ENCODE results near the gene TCEANC.
"Not testable (repeated sequence)": the region's sequence is repeated elsewhere in the genome, so short reads cannot be mapped to it uniquely, and the experiment has no call there.

Gene TCEANC, protein sequence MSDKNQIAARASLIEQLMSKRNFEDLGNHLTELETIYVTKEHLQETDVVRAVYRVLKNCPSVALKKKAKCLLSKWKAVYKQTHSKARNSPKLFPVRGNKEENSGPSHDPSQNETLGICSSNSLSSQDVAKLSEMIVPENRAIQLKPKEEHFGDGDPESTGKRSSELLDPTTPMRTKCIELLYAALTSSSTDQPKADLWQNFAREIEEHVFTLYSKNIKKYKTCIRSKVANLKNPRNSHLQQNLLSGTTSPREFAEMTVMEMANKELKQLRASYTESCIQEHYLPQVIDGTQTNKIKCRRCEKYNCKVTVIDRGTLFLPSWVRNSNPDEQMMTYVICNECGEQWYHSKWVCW

DNA sequence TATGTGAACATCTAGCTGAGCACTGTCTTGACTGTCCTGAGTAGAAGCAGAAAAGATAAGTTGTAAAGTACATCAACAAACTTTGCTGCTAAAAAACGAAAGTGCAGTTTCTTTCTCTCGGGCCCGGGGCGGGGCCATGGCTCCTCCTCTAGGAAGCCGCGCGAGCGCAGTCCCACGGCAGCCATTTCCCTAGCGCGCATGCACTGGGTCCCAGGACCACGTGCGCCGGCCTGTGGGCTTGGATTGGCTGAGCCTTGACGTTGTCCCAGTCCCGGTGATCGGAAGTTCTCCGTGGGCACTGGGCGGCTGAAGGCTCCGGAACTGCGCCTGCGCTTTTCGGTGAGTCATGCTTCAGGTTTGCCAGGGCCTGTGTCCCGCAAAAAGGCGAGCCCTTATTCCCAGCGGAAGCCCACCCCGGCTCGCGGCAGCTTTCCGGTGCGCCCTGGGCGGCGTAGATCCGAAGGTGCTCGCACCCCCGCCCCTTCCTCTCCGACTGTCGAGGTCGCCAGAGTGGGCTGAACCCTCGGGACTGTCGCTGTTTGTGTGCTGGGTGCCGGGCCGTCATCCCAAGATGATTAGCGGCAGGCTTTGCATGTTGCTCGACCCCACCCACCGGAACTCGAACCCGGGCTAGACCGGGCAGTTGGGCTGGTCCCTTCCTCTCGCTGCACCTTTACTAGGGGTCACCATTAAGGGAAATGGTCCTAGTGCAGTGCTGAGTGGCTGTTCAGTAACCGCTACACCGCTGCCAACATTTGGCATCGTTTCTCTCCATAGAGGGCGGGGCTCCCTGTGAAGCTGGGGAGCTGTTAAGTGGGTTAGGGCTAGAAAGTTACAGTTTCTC, at the start of gene TCEANC:
Gene TCEANC (plus strand): TSS at position 292 of the 844 bp plus-strand sequence. CDS start 9,368 bp downstream, outside the sequence.
- DNase-seq = peak; percentile 92

DNA sequence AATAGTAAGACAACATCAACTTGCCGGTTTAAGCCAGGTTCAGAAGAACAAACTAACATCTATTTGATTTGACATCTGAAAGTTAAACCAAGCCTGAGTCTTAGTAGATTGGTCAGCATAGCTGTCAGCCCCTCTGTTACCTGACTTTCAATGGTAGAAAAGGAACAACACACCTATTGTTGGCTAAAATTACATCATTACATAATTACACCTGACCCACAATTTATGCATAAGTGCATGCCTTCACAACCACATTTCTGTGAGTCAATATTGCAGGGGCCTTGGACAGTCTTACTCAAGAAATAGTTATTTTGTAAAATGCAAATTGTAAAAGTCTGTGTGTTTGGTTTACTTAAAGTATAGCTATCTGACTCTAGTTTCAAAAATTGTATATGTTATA, 47.3 kb upstream of the TCEANC start:
- no peak for DNase-seq

DNA sequence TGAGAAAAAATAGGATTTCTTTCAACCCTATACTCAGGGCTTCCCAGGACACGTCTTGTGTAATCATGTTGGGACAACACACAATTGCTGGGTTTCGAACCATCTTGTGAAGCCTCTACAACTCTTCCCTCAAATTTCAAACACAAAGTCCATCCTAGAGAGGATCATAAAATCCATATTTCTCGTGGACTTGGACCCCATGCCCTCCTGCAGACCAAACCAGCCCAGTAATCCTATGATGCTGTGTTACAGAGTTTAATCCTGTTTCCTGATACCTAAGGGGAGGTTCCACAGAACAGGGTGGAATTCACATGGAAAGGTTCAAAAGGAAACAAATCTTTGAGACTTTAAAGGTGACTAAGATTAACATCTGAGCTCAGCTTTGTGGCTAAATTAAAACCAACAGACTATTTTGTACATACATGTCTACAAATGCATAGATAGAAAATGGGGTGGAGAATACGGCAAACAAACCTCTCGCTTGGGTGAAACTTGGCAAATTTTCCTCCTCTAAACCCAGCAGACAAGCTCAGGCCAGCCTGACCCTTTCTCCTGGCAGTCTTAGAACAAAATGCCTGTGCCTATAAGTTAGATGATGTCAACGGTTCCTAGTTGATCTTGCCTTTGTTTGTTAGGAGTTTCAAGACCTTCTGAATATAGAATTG, 45.5 kb upstream of the TCEANC start:
- no peak for DNase-seq

DNA sequence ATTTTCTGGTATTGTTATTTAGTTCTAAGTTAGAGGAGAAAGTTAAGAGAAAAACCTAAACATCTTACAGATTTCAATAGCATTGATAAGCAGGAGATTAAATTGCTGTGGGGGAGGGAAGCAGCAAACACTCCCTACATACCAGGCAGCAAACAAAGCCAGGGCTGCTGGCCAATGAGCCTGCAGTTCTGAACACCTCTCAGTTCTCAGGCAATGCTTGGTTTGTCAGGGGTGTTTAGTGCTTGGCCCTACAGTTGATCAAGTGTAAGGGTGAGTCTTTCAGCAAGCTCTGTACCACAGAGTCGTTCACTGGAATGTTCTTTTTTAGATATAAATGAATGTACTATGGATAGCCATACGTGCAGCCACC, 45.0 kb upstream of the TCEANC start:
- DNase-seq = no peak

DNA sequence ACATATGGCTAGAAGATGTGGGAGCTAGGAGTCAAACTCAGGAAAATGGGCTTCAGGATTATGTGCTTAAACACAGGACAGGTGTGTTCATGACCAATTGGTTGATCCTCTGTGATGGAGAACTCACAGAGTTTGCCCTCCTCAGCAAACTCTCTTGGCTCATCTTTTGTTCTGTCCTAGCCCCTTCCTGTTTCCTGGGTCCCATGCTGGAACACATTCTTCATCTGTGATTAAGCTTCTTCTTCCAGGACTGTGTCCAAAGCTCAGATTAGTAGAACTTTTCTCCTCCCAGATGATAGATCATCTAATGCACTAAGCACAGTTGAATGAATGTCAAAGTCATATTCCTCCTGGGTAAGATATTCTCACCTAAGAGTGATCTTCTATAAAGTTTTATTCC, 38.8 kb upstream of the TCEANC start:
- no peak for DNase-seq

DNA sequence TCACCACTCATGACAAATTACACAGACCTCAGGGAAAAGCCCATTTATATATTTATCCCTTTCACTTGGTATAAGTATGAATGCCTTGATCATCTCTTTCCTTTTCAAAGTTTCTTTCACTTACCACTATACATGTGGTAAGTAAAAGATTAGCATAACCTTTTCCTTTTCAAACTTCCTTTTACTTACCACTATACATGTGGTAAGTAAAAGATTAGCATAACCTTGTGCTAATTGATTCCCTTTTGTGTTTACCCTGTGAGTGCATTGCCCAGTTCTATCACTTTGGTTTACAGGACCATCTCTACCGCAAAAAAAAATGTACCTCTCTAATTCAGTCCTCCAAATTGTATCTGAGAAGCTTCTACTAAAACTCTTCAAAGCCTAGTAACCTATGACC, 32.7 kb upstream of the TCEANC start:
- DNase-seq = no peak

DNA sequence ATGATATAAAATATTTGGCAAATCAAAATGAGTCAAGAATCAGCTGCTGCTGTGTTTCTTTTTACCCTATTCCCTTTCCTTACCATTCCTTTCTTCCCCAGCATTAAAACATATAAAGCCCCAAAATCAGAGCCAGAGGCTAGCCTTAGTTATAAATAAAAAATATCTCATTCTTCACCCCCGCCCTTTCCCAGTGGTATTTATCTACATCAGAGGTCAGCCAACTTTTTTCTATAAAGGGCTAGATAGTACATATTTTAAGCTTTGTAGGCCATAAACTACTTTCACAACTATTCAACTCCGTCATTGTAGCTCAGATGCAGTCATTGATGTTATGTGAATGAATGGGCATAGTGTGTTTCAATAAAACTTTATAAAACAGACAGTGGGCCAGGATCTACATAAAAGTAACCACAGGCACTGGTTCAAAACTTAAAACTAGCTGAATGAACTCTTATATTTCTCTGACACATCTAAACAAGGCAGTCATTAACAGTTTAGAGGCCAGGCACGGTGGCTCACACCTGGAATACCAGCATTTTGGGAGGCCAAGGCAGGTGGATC, 30.5 kb upstream of the TCEANC start:
- no peak for DNase-seq

DNA sequence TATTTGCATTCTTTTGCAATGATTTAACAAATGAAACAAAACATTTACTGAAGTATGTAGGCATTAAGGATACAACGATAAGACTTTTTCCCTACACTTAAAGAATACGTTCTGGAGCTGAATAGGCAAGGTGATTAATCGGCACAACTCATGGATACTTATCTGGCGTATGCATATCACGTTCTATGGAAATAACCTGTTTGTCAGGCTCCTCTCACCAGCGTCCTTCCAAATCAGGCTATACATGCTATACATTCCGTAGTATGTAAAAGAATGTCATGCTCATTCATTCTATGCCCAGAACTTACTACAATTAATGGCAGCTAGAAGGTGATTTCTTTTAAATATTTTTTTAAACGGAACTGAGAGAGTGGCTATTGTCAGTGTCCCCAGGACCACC, 25.6 kb upstream of the TCEANC start:
- no peak for DNase-seq

DNA sequence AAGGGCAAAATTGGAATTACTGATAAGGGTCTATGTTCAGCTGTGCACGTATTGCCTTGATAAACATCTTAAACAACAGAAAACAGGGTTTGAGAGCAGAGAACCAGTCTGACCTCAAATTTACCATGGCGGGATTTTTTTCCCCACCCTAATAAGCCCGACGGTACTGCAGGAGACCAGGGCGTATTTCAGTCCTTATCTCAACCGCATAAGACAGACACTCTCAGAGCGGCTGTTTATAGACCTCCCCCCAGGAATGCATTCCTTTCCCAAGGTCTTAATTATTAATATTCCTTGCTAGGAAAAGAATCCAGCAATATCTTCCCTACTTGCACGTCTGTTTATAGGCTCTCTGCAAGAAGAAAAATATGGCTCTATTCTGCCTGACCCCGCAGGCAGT, 15.7 kb upstream of the TCEANC start:
- not testable (repeated sequence) for DNase-seq

DNA sequence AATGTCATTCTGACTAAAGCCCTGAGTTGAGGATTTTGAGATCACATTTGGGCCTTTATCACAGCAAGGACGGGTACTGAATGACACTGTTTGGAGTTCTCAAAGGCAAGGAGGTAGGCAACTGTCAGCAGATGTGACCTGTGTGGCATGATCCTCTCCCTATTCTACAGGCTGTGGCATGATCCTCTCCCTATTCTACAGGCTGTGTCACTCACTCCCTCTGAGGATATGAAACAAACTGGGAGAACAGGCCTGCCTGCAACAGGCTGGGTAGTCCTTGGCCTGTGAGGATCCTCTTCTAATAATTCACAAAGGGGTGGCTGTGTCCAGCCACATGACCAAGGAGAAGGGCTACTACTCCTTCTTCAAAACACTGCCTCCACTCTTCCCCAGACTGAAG, 14.9 kb upstream of the TCEANC start:
- DNase-seq = no peak

DNA sequence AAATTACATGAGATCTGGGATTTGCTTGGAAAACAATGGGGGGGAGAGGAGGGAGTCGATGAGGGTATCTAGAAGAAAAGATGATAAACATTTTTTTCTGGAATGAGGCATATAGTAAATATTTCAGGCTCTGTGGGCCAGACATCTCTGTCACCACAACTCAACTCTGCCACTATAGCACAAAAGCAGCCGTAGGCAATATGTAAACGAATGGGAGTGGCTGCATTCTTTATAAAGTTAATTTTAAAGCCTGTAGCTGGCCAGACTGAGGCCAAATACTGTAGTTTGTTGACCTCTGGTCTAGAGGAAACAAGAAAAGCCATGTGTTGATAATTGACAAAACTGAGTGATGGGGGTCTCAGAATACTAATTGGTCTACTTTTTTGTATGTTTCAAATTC, 14.1 kb upstream of the TCEANC start:
- no peak for DNase-seq

DNA sequence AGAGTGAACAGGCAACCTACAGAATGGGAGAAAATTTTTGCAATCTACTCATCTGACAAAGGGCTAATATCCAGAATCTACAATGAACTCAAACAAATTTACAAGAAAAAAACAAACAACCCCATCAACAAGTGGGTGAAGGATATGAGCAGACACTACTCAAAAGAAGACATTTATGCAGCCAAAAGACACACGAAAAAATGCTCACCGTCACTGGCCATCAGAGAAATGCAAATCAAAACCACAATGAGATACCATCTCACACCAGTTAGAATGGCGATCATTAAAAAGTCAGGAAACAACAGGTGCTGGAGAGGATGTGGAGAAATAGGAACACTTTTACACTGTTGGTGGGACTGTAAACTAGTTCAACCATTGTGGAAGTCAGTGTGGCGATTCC, 11.3 kb upstream of the TCEANC start:
- not testable (repeated sequence) for DNase-seq

DNA sequence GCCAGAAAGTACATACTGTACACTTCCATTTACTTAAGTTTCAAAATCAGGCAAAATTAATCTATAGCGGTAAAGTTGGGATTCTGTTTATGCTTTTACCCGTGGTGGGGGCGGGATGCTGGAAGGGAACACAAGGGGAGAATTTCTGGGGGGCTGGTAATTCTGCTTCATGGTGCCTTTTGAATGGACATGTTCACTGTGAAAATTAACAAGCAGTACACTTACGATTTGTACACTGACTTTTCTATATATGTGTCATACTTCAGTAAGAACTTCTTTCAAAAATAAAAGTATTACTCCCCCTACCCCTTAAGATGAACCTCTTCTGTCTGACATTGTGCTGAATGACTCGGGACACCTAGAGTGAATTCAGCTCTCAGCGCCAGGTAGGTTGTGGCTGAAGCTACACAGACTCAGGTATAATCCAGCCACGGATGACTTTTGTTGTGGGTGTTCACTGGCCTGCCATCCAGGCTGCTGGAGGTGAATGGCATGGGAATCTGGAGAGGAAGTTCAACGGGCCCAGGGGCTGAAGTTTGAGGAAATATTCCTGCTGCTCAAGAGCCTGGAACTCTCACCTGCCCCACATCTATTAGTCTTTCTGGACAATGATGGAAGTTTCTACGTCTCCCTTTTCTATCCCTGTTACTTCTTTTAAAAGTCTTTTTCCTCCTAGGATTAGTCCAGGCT, 7.3 kb upstream of the TCEANC start:
- no peak for DNase-seq

DNA sequence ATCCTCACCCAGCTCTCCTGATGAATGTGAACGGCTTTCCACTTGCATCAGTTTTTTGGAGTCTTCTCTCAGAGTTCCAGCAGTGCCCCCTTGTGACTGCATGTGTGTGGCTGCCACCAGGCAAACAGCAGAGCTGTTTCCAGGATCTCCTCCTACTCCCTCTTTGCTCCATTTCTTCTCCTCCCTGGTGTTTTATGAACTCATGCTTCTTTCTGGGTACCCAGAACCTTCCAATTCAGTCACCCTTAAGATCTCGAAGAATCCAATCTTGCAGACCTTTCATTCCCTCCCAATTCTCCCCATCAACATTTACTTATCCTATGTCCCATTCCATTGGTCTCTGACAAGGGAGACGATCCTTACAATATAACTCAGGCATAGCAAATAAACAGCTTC, 6.8 kb upstream of the TCEANC start:
- DNase-seq = no peak

DNA sequence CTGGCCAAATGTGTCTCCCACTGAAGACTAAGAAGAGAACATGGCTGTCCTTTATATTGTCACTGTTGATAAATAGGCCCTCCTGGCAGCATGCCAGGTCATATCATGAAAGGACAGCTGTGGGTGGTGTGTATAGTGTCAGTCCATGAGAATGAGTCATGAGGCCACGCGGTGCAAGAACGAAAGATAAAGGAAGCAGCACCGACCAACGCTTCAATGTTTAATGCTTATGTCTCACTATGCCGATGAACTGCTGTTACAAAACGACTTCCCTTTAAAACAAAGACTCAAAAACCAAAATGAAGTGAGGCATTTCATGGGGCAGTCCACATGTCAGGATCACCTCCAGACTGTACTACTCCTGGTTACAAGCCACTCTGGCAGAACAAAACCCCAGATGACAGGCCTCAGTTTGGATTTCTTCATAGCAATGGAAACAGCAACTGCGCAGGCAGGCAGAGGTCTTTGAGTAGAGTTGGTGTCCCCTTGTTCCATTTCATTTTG, 5.2 kb upstream of the TCEANC start:
- peak; percentile 22 for DNase-seq

DNA sequence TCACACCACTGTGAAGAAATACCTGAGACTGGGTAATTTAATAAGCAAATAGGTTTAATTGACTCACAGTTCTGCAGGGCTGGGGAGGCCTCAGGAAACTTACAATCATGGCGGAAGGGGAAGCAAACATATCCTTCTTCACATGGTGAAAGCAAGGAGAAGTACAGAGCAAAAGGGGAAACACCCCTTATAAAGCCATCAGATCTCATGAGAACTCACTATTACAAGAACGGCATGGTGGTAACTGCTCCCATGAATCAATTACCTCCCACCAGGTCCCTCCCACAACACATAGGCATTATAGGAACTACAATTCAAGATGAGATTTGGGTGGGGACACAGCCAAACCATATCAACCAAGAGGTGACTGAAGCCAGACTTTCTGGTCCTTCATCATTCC, 4.6 kb upstream of the TCEANC start:
- DNase-seq = not testable (repeated sequence)

DNA sequence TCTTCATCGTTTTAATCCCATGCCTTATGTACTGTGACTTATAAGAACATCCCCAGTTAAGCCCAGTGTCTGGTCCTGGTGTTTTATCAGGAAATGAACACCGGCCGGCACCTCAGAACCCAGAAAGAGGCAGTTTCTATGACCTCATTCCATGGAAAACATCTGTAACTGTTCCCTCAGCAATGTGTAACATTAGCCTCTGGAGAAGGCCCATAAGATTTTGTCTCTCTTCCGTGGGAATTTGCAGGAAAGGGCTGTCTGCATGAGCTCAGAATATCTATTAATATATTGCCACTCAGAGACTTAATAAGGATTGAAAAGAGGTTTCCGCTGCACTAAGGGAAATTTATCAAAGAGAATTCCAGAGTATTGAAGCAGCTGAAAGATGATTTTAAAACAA, 3.1 kb upstream of the TCEANC start:
- DNase-seq = no peak

DNA sequence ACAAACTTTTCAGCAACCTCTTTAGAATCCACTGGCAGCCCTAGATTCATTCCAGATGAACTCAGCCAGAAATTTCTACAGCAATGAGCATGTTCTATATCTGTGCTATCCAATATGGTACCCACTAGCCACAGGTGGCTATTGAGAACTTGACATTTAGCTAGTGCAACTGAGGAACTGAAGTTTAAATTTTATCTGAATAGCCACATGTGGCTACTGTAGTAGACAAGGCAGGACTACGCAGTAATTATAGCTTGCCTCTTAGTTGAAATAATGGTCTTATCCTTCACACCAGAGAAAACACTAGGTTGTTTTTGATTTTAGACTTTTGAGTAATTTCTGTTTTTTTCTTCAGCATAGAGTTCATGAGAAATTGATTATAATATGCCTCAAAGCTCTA, 2.6 kb upstream of the TCEANC start:
- no peak for DNase-seq

DNA sequence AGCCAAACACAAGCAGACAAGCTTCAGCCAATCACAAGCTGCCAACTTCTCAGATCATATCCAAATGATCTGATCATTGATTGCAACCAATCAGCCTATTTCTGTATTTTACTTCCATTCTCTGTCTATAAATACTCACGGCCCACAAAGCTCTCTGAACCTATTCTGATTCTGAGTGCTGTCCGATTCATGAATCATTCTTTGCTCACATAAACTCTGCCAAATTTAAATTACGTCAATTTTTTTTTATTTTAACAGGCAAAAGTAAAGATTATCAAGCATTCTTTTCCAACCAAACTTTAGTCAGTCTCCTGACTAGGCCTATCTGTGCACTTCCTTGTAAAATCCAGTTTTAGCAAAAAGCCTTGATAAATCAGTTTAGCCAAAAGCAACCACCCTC, 1.8 kb upstream of the TCEANC start:
- no peak for DNase-seq

DNA sequence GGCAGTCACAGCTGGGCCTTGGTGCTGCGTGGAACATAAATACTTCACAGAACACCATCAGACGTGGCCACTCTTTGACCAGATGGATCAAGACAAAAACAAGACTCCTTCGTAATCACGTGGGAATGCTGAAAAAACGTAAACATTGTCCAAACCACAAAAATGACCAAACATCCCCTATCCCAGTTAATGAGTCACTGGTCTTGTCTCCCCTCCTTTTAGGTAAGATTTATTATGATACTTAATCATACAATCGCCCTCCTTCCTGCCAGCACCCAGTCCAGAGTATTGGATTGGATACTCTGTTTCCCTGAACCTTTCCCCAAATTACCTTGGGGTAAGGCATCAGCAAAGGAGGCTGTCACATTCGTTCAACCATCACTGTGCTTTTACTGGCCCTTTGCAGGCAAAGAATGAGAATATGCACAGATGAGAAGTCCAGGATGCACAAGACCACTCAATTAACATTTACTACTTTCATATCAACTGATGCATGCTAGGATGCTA, 601 bp upstream of the TCEANC start:
- peak; percentile 50 for DNase-seq

DNA sequence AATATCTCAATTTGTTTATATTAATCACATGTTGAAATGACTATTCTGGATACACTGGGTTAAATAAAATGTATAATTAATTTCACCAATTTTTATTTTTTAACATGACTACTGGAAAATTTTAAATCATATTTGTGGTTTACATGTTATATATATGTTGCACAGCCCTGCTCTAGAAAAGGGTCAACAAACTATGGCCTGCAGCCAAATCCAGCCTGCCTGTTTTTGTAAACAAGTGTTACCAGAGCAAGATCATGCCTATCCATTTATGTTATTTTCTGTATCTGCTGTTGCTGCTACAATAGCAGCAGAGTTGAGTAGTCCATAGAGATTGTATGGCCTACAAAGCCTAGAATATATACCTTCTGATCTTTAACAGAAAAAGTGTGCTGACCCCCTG, 1.2 kb downstream of the TCEANC start:
- no peak for DNase-seq

DNA sequence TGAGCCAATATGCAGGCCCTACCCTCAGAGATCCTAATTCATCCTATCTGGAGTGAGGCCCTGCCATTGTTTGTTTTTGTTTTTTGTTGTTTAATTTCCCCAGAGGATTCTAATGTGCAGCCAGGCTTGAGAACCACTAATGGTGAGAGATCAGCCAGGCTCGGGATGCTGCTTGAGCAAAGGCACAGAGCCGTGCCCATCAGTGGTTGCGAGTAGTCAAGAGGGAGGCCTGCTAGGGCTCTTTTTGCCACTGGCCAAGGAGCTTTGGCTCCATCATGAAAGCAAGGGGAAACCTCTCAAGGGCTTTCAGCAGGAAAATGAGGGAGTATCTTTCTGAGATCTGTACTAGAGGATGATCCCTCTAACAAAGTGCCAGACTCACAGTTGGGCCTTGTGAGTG, 2.7 kb downstream of the TCEANC start:
- DNase-seq = no peak

DNA sequence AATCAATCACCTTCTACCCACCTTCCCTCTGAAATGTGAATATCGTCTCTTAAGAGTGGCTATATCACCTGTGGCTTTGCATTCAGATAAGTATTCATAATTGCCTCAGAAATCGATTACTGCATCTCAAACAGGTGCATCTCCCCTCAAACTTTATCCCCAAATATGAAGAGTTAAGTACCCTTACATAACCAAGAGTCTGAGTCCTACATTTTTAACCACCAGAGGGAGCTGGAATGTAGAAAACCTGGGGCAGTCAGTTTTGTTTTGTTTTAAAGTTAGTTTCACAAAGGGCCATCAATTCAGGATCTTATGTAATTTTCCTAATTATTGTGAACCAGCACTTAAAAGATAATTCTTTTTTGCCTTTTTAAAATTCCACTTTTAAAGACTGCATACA, 5.7 kb downstream of the TCEANC start:
- no peak for DNase-seq
